GM12878 (cell line): ENCODE results near the gene NUDCD2. TPM values are rescaled to one million over a fixed set of nuclear protein-coding genes. Genes with fewer than 3 reads are reported as not detected.

ENCODE experiments used
- ATF2 ChIP-seq: IDR thresholded peaks from 2 replicates; pipeline ENCODE4 v1.6.1; 2012; ENCODE audit warnings: low read length, inconsistent platforms
- BACH1 ChIP-seq: fragments of 450-650 bp; IDR thresholded peaks from 2 replicates; pipeline ENCODE4 v1.6.1; 2017; ENCODE audit warnings: mild to moderate bottlenecking, borderline replicate concordance
- BCL11A ChIP-seq: IDR thresholded peaks from 2 replicates; pipeline ENCODE4 v1.6.1; 2011; ENCODE audit warnings: low read depth, low read length
- BRCA1 ChIP-seq: IDR thresholded peaks from 2 replicates; pipeline ENCODE4 v1.6.1; 2011; ENCODE audit warnings: low read depth, low read length, improper control_type of control experiment
- CTCF ChIP-seq, 3 experiments: IDR thresholded peaks in 2 of 3; conservative IDR thresholded peaks in 1 of 3; 2 replicates each; pipeline ENCODE4 v1.5.1; 2011; ENCODE audit warnings: low read depth in 3 of 3, low read length in 3 of 3, mild to moderate bottlenecking in 3 of 3, control low read depth in 2 of 3, moderate library complexity in 2 of 3, inconsistent platforms in 1 of 3, mixed read lengths in 1 of 3; ENCODE audit not compliant: control insufficient read depth in 2 of 3, insufficient read depth in 1 of 3; ENCODE audit errors: extremely low read depth in 1 of 3
- E2F8 ChIP-seq: fragments of 450-650 bp; IDR thresholded peaks from 2 replicates; pipeline ENCODE4 v1.6.1; 2018; ENCODE audit warnings: mild to moderate bottlenecking, low read depth, moderate library complexity; ENCODE audit not compliant: partially characterized antibody
- EZH2 ChIP-seq: IDR thresholded peaks from 2 replicates; pipeline ENCODE4 v1.6.1; 2012; ENCODE audit warnings: low read depth, mild to moderate bottlenecking, control low read depth, inconsistent platforms, low read length, borderline replicate concordance; ENCODE audit not compliant: control insufficient read depth
- FOXK2 ChIP-seq: fragments of 450-650 bp; IDR thresholded peaks from 2 replicates; pipeline ENCODE4 v1.6.1; 2017; ENCODE audit warnings: mild to moderate bottlenecking, moderate library complexity
- HCFC1 ChIP-seq: fragments of 150-350 bp; IDR thresholded peaks from 2 replicates; pipeline ENCODE4 v1.6.1; 2014; ENCODE audit warnings: low read length
- IKZF2 ChIP-seq, 2 experiments: fragments of 450-650 bp; IDR thresholded peaks; 2 replicates each; pipeline ENCODE4 v1.6.1; 2017; ENCODE audit warnings: mild to moderate bottlenecking in 2 of 2, moderate library complexity in 2 of 2
- LARP7 ChIP-seq: fragments of 450-650 bp; IDR thresholded peaks from 2 replicates; pipeline ENCODE4 v1.6.1; 2017; ENCODE audit warnings: mild to moderate bottlenecking
- MLLT1 ChIP-seq: fragments of 450-650 bp; IDR thresholded peaks from 2 replicates; pipeline ENCODE4 v1.6.1; 2016; ENCODE audit warnings: mild to moderate bottlenecking
- MYB ChIP-seq: fragments of 150-350 bp; IDR thresholded peaks from 2 replicates; pipeline ENCODE4 v1.6.1; 2014; ENCODE audit warnings: mild to moderate bottlenecking, low read depth, low read length, borderline replicate concordance
- NR2C1 ChIP-seq: fragments of 450-650 bp; IDR thresholded peaks from 2 replicates; pipeline ENCODE4 v1.6.1; 2017; ENCODE audit warnings: antibody characterized with exemption, mild to moderate bottlenecking, moderate library complexity
- NRF1 ChIP-seq: conservative IDR thresholded peaks from 2 replicates; pipeline ENCODE4 v1.6.1; 2011; ENCODE audit warnings: mild to moderate bottlenecking, low read depth, low read length, improper control_type of control experiment
- PKNOX1 ChIP-seq: fragments of 450-650 bp; IDR thresholded peaks from 2 replicates; pipeline ENCODE4 v1.6.1; 2016; ENCODE audit warnings: mild to moderate bottlenecking
- RAD21 ChIP-seq: IDR thresholded peaks from 2 replicates; pipeline ENCODE4 v1.6.1; 2011; ENCODE audit warnings: mild to moderate bottlenecking, low read depth, low read length, moderate library complexity; ENCODE audit not compliant: insufficient read depth
- SMAD1 ChIP-seq: fragments of 450-650 bp; IDR thresholded peaks from 2 replicates; pipeline ENCODE4 v1.6.1; 2018; ENCODE audit warnings: mild to moderate bottlenecking, low read depth; ENCODE audit not compliant: partially characterized antibody
- STAT3 ChIP-seq: IDR thresholded peaks from 2 replicates; pipeline ENCODE4 v1.6.1; 2011; ENCODE audit warnings: low read depth, low read length, improper control_type of control experiment
- TBL1XR1 ChIP-seq: IDR thresholded peaks from 2 replicates; pipeline ENCODE4 v1.6.1; 2012; ENCODE audit warnings: low read depth, low read length, improper control_type of control experiment
- WRNIP1 ChIP-seq: IDR thresholded peaks from 2 replicates; pipeline ENCODE4 v1.6.1; 2011; ENCODE audit warnings: low read depth, low read length, improper control_type of control experiment, borderline replicate concordance
- polyA plus RNA-seq, 11 experiments: library from polyadenylated mRNA; depleted of rRNA in 4 of 11; unstranded in 6 of 11; stranded (reverse) in 5 of 11; fragments of >200 nt; fragmentation: Nextera tagmentation in 4 of 11; fragmentation: Illumina TruSeq in 1 of 11; extraction: Ambion mirVana in 4 of 11; extraction: Trizol in 1 of 11; gene quantifications; 1 replicate in 1 of 11; 2 replicates in 10 of 11; pipeline versions ENCODE4 v1.2.1 to v1.2.3, GENCODE V29; 2011 to 2016; ENCODE audit warnings: inconsistent platforms in 2 of 11, missing spikeins in 2 of 11, low read depth in 1 of 11
- total RNA-seq, 4 experiments: library from RNA; depleted of rRNA in 3 of 4; stranded (reverse); fragments of >200 nt in 3 of 4; fragmentation: Illumina TruSeq in 1 of 4; extraction: Trizol in 1 of 4; gene quantifications; 2 replicates each; pipeline versions ENCODE4 v1.2.1 to v1.2.3, GENCODE V29; 2013 to 2021

NUDCD2 gene
- total and polyA plus RNA-seq, 10 of the 15 experiments (the other 5 are each of a cell fraction or from before 2014, with no cell fraction given), result 9.1 to 133 (median 24.6) TPM

GRCh38 chr5:163459819-163460561 lies at the start of gene NUDCD2 (continued):
- TF ChIP-seq TBL1XR1, result peak; percentile 38; the same call in 1 of the 2 replicates
- TF ChIP-seq WRNIP1, result no peak
- TF ChIP-seq IKZF2 (IDR thresholded peaks at IDR 0.05), result no peak; a peak in 2 of 4 replicates
- TF ChIP-seq HCFC1, result no peak
- no peak for TF ChIP-seq FOXK2
- no peak for TF ChIP-seq PKNOX1
- TF ChIP-seq NRF1, result peak; percentile 98
- peak; percentile 86 for TF ChIP-seq MLLT1
- TF ChIP-seq EZH2, result no peak
- TF ChIP-seq ATF2, result no peak
- peak in 2 of 3 experiments; percentile 5 to 34; a peak in 2 of 6 replicates for TF ChIP-seq CTCF (IDR thresholded peaks at IDR 0.05 in 2 of 3, conservative IDR thresholded peaks at IDR 0.05 in 1 of 3; ENCODE audit: control insufficient read depth in 2 of 3, extremely low read depth in 1 of 3, insufficient read depth in 1 of 3, low read depth in 3 of 3, low read length in 3 of 3)
- no peak for TF ChIP-seq STAT3
- no peak for TF ChIP-seq MYB
- TF ChIP-seq BCL11A, result no peak
- TF ChIP-seq RAD21, result no peak
- peak; percentile 60; the same call in 1 of the 2 replicates for TF ChIP-seq NR2C1
- peak; percentile 91; the same call in 1 of the 2 replicates for TF ChIP-seq LARP7
- TF ChIP-seq BRCA1, result no peak
- no peak for TF ChIP-seq E2F8
- TF ChIP-seq BACH1, result peak; percentile 86
- no peak for TF ChIP-seq SMAD1
